H9 (cell line): ENCODE measurements around the gene LIMS2. TPM values are rescaled to one million over a fixed set of nuclear protein-coding genes. Genes with fewer than 3 reads are reported as not detected.

Experiments used
- DNase-seq: peaks from one replicate; pipeline ENCODE4 v3.0.0-alpha.2; 2017
- H2AFZ ChIP-seq: one replicate; pipeline ENCODE4 v1.6.1; 2013; ENCODE audit warnings: mild to moderate bottlenecking, low read length, control low read depth, moderate library complexity
- H2AK5ac ChIP-seq: 2 replicates; pipeline ENCODE4 v1.6.1; 2013; ENCODE audit warnings: low read length, control low read depth, mixed read lengths; ENCODE audit not compliant: insufficient read length
- H2BK120ac ChIP-seq: one replicate; pipeline ENCODE4 v1.6.1; 2013; ENCODE audit warnings: low read depth, mild to moderate bottlenecking, low read length, control low read depth, inconsistent platforms; ENCODE audit not compliant: poor library complexity, severe bottlenecking
- H2BK12ac ChIP-seq: 2 replicates; pipeline ENCODE4 v1.6.1; 2013; ENCODE audit warnings: low read length, control low read depth, mixed read lengths, low read depth; ENCODE audit not compliant: insufficient read length
- H2BK15ac ChIP-seq: 2 replicates; pipeline ENCODE4 v1.6.1; 2013; ENCODE audit warnings: low read depth, low read length, control low read depth
- H2BK20ac ChIP-seq: one replicate; pipeline ENCODE4 v1.6.1; 2013; ENCODE audit warnings: low read depth, mild to moderate bottlenecking, low read length, control low read depth, inconsistent platforms; ENCODE audit not compliant: poor library complexity, severe bottlenecking
- H2BK5ac ChIP-seq: 2 replicates; pipeline ENCODE4 v1.6.1; 2013; ENCODE audit warnings: low read length, control low read depth, mixed read lengths; ENCODE audit not compliant: insufficient read length
- H3K14ac ChIP-seq: 2 replicates; pipeline ENCODE4 v1.6.1; 2013; ENCODE audit warnings: low read length, control low read depth; ENCODE audit not compliant: insufficient read depth
- H3K18ac ChIP-seq: 2 replicates; pipeline ENCODE4 v1.6.1; 2013; ENCODE audit warnings: low read depth, mild to moderate bottlenecking, mixed read lengths, low read length, control low read depth; ENCODE audit not compliant: insufficient read length
- H3K23ac ChIP-seq: 2 replicates; pipeline ENCODE4 v1.6.1; 2013; ENCODE audit warnings: low read length, control low read depth, mixed read lengths, low read depth; ENCODE audit not compliant: insufficient read length
- H3K23me2 ChIP-seq: 2 replicates; pipeline ENCODE4 v1.6.1; 2013; ENCODE audit warnings: low read depth, mild to moderate bottlenecking, mixed read lengths, low read length, control low read depth; ENCODE audit not compliant: insufficient read length, poor library complexity, severe bottlenecking
- H3K27ac ChIP-seq: 2 replicates; pipeline ENCODE4 v1.5.1; 2013; ENCODE audit warnings: low read length, control low read depth, mixed read lengths, low read depth; ENCODE audit not compliant: insufficient read length
- H3K27me3 ChIP-seq: 2 replicates; pipeline ENCODE4 v1.6.1; 2013; ENCODE audit warnings: low read length, control low read depth, inconsistent platforms; ENCODE audit not compliant: insufficient read depth
- H3K4ac ChIP-seq: 2 replicates; pipeline ENCODE4 v1.6.1; 2013; ENCODE audit warnings: low read depth, mild to moderate bottlenecking, control low read depth, inconsistent platforms, low read length, moderate library complexity
- H3K4me1 ChIP-seq: 2 replicates; pipeline ENCODE4 v1.6.1; 2013; ENCODE audit warnings: low read length, control low read depth, inconsistent platforms; ENCODE audit not compliant: insufficient read depth
- H3K4me2 ChIP-seq: 2 replicates; pipeline ENCODE4 v1.6.1; 2013; ENCODE audit warnings: low read length, control low read depth, mixed read lengths; ENCODE audit not compliant: insufficient read length, insufficient read depth
- H3K56ac ChIP-seq: 2 replicates; pipeline ENCODE4 v1.6.1; 2013; ENCODE audit warnings: low read depth, mild to moderate bottlenecking, mixed read lengths, low read length, control low read depth; ENCODE audit not compliant: insufficient read length
- H3K79me1 ChIP-seq: 2 replicates; pipeline ENCODE4 v1.6.1; 2013; ENCODE audit warnings: low read depth, mild to moderate bottlenecking, moderate library complexity, low read length, control low read depth, inconsistent platforms; ENCODE audit not compliant: insufficient read depth, poor library complexity, severe bottlenecking
- H3K79me2 ChIP-seq: 2 replicates; pipeline ENCODE4 v1.6.1; 2013; ENCODE audit warnings: low read length, control low read depth, inconsistent platforms; ENCODE audit not compliant: insufficient read depth
- H3K9ac ChIP-seq: 2 replicates; pipeline ENCODE4 v1.6.1; 2013; ENCODE audit warnings: low read length, control low read depth, mixed read lengths; ENCODE audit not compliant: insufficient read length; ENCODE audit errors: extremely low read depth
- H3K9me3 ChIP-seq: one replicate; pipeline ENCODE4 v1.6.1; 2013; ENCODE audit warnings: low read depth, low read length, inconsistent platforms; ENCODE audit not compliant: control insufficient read depth
- H3T11ph ChIP-seq: one replicate; pipeline ENCODE4 v1.6.1; 2013; ENCODE audit warnings: mild to moderate bottlenecking, low read length, control low read depth, inconsistent platforms
- H4K20me1 ChIP-seq: one replicate; pipeline ENCODE4 v1.6.1; 2013; ENCODE audit not compliant: control insufficient read depth, insufficient read length, insufficient read depth
- H4K5ac ChIP-seq: 2 replicates; pipeline ENCODE4 v1.6.1; 2013; ENCODE audit warnings: low read depth, mild to moderate bottlenecking, mixed read lengths, low read length, control low read depth; ENCODE audit not compliant: insufficient read length
- H4K8ac ChIP-seq: replicated peaks from 2 replicates; pipeline ENCODE4 v1.6.1; 2013; ENCODE audit warnings: low read length, control low read depth, mixed read lengths, low read depth; ENCODE audit not compliant: insufficient read length
- H4K91ac ChIP-seq: 2 replicates; pipeline ENCODE4 v1.6.1; 2013; ENCODE audit warnings: low read depth, mild to moderate bottlenecking, moderate library complexity, mixed read lengths, low read length, control low read depth; ENCODE audit not compliant: insufficient read length
- H3K27ac Mint-ChIP-seq, 3 experiments: 2 replicates in 2 of 3; 3 replicates in 1 of 3; pipeline ENCODE4 v1.8.0; 2020 to 2021; ENCODE audit warnings: mixed read lengths in 3 of 3, mild to moderate bottlenecking in 1 of 3, moderate library complexity in 1 of 3
- H3K27me3 Mint-ChIP-seq: 2 replicates; pipeline ENCODE4 v1.8.0; 2021; ENCODE audit warnings: low read depth, mild to moderate bottlenecking, moderate library complexity, mixed read lengths
- H3K36me3 Mint-ChIP-seq, 3 experiments: 2 replicates in 2 of 3; 3 replicates in 1 of 3; pipeline ENCODE4 v1.8.0; 2020 to 2021; ENCODE audit warnings: low read depth in 3 of 3, mixed read lengths in 3 of 3; ENCODE audit not compliant: insufficient read depth in 1 of 3
- H3K4me1 Mint-ChIP-seq, 2 experiments: 2 replicates each; pipeline ENCODE4 v1.8.0; 2020; ENCODE audit warnings: mixed read lengths in 2 of 2
- H3K4me3 Mint-ChIP-seq, 2 experiments: 2 replicates in 1 of 2; 3 replicates in 1 of 2; pipeline ENCODE4 v1.8.0; 2020 to 2021; ENCODE audit warnings: mild to moderate bottlenecking in 2 of 2, mixed read lengths in 2 of 2, moderate library complexity in 1 of 2
- H3K9me3 Mint-ChIP-seq, 2 experiments: 2 replicates in 1 of 2; 3 replicates in 1 of 2; pipeline ENCODE4 v1.8.0; 2020; ENCODE audit warnings: mild to moderate bottlenecking in 2 of 2, mixed read lengths in 2 of 2, moderate library complexity in 1 of 2
- CTCF ChIP-seq: fragments of 200-600 bp; sonication (generic); conservative IDR thresholded peaks from 3 replicates; pipeline ENCODE4 v1.8.0; 2021; ENCODE audit warnings: antibody characterized with exemption, mild to moderate bottlenecking
- WGBS: extraction: QIAGEN DNeasy Blood & Tissue Kit; methylation state at CpG from one replicate; pipeline ENCODE4 v1.1.7; 2013; ENCODE audit warnings: missing lambda C conversion rate, low lambda C conversion rate, mixed read lengths; ENCODE audit not compliant: insufficient read length; ENCODE audit errors: extremely low coverage; 5-methylcytosine and 5-hydroxymethylcytosine counted together
- total RNA-seq: library from RNA; stranded (reverse); gene quantifications from 2 replicates; pipeline ENCODE4 v1.2.1, GENCODE V29; 2021

Gene LIMS2
- total RNA-seq, 1 experiment from 2014 or later: 5.9 TPM

- Histone ChIP-seq H3K14ac (no peak overlapping the region), H2AFZ (no peak overlapping the region)
- H3K27ac Mint-ChIP-seq: no peak overlapping the region
Observed at GRCh38 chr2:127681976-127682857, 6.9 kb upstream of the LIMS2 start.

More at GRCh38 chr2:127681976-127682857, 6.9 kb upstream of the LIMS2 start:
- H3K79me2 ChIP-seq: no peaks in the 10 kb centered on the region
- no peaks in the 10 kb centered on the region for H4K20me1 ChIP-seq
- no peak overlapping the region for H2BK5ac ChIP-seq
- H2BK20ac ChIP-seq: no peak overlapping the region
- no peak overlapping the region for H4K5ac ChIP-seq
- Mint-ChIP-seq H3K4me1 (peaks cover 6 to 13% of the 10 kb centered on the region in 2 experiments), H3K4me3 (no peak overlapping the region), H3K9me3 (no peaks in the 10 kb centered on the region), H3K27me3 (peaks cover 31% of the 10 kb centered on the region), H3K36me3 (no peaks in the 10 kb centered on the region)
- no peak overlapping the region for H4K91ac ChIP-seq
- no peak overlapping the region for H4K8ac ChIP-seq
- H2BK120ac ChIP-seq: no peak overlapping the region
- no peaks in the 10 kb centered on the region for H3K79me1 ChIP-seq
- H3K18ac ChIP-seq: no peak overlapping the region
- WGBS: no CpG with 5 or more reads among the region's 6 CpGs
- no peak overlapping the region for H3K9ac ChIP-seq
- no peaks in the 10 kb centered on the region for H3K9me3 ChIP-seq
- no peak for DNase-seq
- H2AK5ac ChIP-seq: no peak overlapping the region
- TF ChIP-seq CTCF: no peak
- no peak overlapping the region for H3K56ac ChIP-seq
- no peak overlapping the region for H3K4me2 ChIP-seq
- no peak overlapping the region for H3T11ph ChIP-seq
- no peak overlapping the region for H3K23ac ChIP-seq
- no peak overlapping the region for H2BK15ac ChIP-seq
- no peak overlapping the region for H2BK12ac ChIP-seq
- H3K27ac ChIP-seq: no peak overlapping the region
- H3K23me2 ChIP-seq: no peaks in the 10 kb centered on the region
- no peak overlapping the region for H3K4ac ChIP-seq
- no peaks in the 10 kb centered on the region; the same call in 1 of the 2 replicates for H3K4me1 ChIP-seq
- no peaks in the 10 kb centered on the region for H3K27me3 ChIP-seq
